Stimulated activated CD4-positive, alpha-beta T cell treated with anti-CD3 and anti-CD28 coated beads, Interleukin-1b, Interleukin-23, amount 100 ng/mL, for 4 hours (primary cell): Measurements from ENCODE around the gene SFRP5.

Source experiments
- DNase-seq, 2 donors: peaks; one replicate each; pipeline ENCODE4 v3.0.0-alpha.2; 2020; ENCODE audit warnings: low read depth in 2 of 2

The SFRP5 gene

GRCh38 chr10:97736902-97737769 is 34.7 kb downstream of the SFRP5 start, which contains the start of gene ZFYVE27:
ZFYVE27 (plus strand) TSS chr10:97737128; CDS start chr10:97738478, 1,350 bp downstream.
- peak; percentile 95 to 96 for DNase-seq

GRCh38 chr10:97736403-97736901 is 35.3 kb downstream of the SFRP5 start:
- DNase-seq: no peak

DNA sequence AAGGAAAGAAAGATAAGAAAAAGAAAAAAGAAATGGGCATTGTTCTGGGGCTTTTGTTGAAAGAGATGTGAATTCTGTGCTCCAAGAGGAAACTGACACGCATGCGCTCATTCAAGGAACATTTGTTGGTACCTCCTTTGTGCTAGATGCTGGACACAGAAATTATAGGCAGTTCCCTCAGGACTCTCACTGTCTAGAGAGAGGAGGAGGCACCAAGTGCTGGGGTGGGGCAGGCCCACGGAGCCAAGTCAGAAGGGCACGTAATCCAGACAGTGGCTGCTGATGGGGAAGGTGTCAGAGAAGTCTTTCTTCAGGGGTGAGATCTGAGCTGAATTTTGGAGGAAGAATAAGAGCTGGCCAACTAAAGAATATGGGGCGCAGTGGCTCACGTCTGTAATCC is 37.8 kb downstream of the SFRP5 start:
- no peak for DNase-seq

GRCh38 chr10:97733256-97733655 is 38.5 kb downstream of the SFRP5 start:
- DNase-seq: no peak

DNA sequence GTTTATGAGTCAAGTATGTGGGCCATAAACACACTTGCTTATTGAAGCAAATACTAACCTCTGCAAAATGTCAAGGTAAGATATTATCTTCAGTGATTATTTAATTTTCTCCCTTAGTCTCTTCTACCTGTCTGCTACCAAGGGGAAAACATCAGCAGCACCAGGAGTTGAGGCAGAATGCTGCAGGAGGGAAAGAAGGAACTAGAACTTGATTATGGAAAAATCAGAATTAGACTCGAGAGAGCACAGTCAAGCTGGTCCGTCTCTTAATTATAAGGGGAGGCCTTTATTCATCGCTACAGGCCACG is 39.8 kb downstream of the SFRP5 start:
- no peak for DNase-seq

GRCh38 chr10:97731346-97732051 is 40.3 kb downstream of the SFRP5 start:
- peak; percentile 34 to 54 for DNase-seq

DNA sequence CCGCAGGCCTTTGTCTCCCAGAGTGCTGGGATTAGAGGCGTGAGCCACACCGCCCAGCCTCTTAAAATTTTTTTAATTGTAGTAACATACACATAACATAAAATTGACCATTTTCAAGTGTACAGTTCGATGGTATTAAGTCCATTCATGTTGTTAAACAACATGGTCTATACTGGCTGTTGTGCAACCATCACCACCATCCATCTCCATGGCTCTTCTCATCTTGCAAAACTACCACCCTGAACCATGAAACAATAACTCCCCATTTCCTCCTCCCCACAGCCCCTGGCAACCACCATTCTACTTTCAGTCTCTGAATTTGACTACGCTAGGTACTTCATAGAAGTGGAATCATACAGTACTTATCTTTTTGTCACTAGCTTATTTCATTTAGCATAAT is 42.8 kb downstream of the SFRP5 start:
- no peak for DNase-seq

DNA sequence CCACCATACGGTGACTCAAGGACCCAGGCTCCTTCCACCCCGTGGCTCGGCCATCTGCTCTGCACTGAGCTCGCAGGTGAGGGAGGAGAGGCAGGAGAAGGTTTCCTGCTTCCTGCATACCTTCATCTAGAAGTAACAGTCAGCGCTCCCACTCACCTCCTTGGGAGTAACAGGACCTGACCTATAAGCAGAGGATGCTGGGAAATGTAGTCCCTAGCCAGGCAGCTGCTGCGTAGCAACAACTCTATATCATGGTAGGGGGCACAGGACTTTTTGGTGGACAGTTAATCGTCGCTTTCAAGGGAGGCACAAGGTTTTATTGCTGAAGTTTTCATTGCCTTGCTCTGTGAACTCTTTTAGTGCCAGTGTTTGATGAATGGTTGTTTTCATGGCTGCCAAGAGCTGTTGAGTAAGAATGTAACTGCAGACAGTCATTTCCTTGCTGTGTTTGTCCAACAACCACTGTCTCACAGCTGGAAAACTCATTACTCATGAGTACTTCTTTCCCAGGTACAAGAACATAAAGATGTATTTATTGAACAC is 45.1 kb downstream of the SFRP5 start:
- DNase-seq: no peak

DNA sequence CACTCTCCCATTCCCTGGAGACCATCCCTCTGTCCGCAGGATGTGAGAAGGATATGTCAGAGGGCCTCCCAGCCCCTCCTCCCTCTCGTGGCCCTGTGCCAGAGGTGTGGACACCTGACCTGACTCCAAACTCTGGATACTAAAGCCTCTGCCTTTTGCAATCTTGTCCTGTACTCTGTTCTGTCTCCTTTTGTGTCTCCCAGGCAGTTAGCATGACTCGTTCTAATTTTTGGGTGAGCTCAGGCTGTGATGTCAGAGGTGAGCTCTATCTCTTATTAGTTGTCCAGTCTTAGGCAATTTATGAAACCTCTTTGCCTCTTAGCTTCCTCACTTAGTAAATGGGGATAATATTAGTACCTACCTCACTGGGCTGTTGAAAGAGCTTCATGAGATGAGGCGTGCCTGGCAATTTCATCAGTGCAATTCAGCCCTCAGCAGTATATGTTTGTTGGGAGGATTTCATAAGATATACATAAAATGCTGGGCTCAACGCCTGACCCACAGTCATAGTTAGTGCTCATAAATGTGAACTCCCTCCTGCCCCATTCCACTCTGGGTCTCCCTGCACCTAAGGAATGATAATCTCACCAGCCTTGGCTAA is 47.4 kb downstream of the SFRP5 start:
- DNase-seq: no peak

DNA sequence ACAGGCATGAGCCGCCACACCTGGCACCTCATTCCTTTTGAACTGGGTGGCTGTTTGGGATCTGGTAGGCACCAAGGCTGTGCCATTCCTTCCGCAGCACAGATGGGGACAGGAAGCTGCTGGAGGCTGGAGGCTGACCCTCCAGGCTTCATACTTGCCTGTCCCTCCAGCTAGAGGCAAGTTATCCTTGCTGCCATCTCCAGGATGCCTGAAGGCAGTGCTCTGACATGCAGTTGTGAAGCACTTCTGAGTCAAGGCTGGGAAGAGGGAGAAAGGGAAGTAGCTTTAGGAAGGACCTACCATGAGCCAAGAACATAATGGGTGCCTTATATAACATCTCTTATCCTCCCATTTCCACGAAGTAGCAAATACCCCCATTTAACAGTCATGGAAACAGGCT is 48.8 kb downstream of the SFRP5 start:
- DNase-seq: no peak

DNA sequence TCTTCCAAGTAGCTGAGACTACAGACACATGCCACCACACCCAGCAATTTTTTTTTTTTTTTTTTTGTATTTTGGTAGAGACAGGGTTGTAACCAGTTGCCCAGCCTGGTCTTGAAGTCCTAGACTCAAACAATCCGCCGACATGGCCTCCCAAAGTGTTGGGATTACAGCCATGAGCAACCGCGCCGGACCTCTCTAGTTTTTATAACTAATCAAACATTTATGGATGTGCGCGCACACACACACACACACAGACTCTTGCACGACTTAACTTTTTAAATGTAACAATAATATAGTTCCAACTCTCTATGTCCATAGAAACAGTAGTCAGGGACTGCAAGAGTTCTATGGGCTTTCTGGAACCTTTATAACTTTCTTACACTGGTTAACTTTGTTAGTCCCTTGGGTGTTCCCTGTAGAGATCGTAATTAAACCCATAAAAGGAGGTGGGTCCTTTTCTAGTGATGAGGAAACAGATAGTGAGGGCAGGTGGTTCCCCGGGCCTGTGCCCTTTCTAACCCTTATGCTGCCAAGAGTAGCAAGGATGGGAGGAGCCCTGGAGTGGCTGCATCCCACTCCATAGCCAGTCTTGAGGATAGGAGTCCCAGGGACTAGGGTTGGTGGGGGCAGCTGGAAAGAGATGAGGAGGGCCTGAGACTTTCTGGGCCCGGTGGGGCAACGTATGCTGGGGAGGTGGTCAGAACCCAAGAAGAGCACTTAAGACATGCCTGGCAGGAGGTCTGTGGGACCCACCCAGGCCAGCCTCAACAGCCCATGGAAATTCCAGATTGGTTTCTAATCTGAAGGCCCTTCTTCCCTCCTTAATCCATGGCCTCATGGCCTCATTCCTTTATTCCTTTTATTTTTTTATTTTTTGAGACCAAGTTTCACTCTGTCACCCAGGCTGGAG is 49.7 kb downstream of the SFRP5 start:
- DNase-seq: no peak

DNA sequence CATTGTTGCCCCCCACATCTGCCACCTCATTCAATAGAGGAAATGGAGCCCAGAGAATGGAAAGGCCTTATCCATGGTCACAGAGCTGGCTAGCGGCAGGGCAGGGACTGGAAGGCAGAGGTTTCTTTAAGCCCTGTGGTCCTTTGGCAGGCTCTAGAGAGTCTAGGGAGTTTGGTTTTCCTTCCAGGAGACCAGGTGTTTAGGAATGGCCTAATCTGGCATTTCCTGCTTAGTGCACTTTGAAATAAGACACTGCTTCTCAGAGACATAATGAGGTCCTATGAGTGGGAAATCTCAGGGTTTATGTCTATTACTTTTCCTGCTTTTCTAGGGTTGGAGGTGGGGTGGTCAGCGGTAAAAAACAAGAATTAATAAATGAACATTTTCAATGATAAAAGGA is 52.2 kb downstream of the SFRP5 start:
- DNase-seq: no peak

- no peak for DNase-seq
Observed at GRCh38 chr10:97718659-97719142, 53.1 kb downstream of the SFRP5 start.

DNA sequence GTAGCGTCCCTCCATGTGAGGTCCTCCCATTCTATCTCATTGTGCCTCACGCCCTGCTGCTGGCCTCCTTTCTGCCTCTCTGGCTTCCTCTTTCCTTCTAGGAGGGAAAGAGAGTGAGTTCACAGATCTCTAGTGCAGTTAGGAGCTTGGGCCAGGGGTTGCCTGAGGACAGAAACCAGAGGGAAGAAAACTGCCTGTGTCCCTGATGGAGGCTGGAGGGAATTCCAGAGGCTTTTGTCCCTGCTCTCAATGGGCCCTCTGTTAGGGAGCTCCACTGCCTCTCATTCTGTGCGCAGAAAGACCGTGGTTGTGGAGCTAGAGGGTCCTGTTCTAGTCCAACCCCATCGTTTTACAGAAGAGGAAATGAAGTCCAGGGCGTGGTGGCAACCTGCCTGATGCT is 53.6 kb downstream of the SFRP5 start:
- DNase-seq: no peak

DNA sequence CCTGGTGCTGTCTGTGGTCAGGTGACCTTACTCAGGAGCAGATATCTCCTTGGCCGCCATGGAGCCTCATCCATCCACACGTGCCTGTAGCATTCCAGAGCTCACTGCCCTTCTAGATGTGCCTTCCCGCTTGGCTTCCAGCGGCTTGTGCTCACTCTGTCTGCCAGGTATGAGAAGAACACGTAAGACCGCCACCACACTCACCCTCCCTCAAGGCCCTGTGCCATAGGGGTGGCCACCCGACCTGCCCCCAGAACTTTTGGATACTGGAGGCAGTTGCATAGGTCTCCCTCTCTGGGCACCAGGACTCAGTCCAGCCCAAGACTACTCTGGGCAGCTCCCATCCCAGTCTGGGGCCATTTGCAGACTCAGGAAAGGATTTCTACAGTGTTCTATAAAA is 54.2 kb downstream of the SFRP5 start:
- no peak for DNase-seq
